OCI-M2 (cell line): ENCODE data around the gene FPR2.

Experiments
- DNase-seq: peaks from one replicate; lab custom pipeline; 2025; ENCODE audit not compliant: unreplicated experiment; lab: John Stamatoyannopoulos, UW

Gene FPR2

DNA sequence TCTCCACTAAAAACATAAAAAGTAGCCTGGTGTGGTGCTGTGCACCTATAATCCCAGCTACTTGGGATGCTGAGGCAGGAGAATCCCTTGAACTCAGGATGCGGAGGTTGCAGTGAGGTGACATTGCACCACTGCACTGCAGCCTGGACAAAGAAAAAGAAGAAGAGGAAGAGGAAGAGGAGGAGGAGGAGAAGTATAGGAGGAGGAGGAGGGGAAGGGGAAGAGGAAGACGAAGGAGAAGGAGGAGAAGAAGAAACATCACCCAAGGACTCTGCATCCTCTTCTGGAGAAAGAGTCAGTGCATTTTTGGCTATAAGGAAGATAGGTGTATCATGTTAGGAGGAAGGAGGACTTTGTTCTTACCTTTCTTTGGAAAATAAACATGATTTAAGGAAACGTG, 21.0 kb downstream of the FPR2 start:
- no peak for DNase-seq

DNA sequence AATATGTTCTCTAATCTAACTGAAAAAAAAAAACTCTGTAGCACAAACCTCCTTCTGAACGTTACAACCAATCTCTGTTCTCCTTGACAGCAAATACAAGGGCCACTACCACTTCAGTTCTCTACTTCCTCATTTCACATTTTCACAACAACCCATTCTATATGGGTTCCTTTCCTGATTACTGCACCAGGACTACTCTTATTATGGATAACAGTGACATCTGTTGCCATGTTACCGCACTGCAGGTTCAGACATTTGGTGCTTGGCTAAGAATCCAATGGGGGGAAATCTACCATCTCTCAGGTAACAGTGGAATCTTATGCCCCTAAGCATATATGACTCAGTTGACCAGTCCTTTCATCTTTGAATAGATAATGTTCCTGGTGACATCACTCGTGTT, 22.4 kb downstream of the FPR2 start:
- DNase-seq = no peak

DNA sequence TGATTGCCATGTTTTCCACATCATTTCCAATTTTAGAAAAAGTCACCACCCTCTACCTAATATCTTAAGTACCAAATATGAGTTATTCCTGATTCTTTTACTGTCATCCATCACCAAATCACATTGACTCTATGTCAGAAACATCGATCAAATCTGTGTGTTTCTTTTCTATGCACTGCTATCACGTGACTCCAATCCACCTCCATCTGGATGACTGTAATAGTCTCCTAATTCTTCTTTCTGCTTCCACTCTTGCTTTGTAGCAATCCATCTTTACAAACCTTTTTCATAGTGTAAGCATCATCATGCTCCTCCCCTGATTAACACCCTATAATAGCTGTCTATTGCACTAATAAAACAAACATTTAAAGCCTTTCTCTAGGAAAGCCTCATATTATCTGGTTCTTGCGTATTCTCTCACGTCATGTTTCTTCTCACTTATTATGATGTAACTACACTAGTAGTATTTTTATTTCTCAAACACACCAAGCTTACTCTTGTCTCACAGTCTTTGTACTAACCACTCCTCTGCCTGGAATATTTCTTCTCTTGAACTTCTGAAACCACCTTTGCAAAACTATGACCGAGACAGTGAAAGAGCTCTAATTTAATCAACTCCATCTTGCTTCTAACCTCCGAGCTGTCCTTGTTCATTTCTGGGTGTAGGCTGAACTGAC, 23.3 kb downstream of the FPR2 start:
- no peak for DNase-seq

DNA sequence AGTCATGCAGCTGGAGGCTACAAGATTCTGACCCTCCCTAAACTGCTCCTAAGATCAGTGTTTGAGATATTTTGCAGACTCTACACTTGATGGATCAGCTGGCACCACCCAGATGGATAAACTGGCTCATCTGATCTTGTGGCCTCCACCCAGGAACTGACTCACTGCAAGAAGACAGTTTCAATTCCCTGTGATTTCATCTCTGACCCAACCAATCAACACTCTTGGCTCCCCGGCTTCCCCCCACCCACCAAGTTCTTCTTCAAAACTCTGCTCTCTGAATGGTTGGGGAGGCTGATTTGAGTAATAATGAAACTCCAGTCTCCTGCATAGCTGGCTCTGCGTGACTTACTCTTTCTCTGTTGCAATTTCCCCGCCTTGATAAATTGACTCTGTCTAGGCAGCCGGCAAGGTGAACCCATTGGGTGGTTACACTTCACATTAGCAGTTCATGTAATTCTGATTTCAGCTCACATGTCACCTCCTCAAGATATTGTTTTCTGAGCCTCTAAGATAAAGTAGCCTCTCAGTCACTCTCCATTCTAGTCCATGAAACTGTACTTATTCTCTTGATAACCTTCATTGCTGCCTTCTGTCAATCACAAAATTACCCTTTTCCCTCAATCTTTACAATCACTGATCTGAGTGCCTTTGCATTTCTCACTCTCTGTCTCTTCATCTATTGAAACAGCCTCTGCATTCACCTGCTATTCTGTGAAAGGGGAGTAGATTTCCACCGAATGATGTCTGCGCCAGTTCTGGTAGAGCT, 24.1 kb downstream of the FPR2 start:
- DNase-seq = no peak

DNA sequence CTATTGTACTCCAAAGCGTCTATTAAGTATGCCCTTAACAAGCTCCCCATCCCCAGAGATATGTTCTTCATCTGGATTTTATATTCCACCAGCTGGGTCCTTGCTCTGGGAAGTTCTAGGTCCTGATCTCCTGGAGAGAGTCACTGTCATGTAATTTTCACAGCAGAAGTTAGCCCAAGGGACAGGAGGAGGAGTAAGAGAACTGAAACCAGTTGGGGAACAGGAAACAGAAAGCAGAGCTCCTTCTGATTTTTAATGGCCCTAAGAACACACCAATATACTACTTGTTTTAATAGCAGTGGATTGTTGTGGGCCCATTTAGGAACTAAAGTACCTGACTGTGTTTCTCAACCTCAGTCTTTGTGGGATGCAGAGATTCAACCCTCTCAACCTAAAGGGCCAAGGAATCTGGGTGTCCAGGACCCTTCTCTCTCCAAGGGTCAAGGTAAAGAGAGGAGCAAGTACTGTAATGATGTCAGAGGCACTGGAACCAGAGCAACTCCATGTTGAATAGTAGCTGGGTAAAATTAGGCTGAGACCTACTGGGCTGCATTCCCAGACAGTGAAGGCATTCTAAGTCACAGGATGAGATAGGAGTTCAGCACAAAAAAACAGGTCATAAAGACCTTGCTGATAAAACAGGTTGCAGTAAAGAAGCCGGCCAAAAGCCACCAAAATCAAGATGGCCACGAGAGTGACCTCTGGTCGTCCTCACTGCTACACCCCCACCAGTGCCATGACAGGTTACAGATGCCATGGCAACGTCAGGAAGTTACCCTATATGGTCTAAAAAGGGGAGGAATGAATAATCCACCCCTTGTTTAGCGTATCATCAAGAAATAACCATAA, 25.9 kb downstream of the FPR2 start:
- no peak for DNase-seq

DNA sequence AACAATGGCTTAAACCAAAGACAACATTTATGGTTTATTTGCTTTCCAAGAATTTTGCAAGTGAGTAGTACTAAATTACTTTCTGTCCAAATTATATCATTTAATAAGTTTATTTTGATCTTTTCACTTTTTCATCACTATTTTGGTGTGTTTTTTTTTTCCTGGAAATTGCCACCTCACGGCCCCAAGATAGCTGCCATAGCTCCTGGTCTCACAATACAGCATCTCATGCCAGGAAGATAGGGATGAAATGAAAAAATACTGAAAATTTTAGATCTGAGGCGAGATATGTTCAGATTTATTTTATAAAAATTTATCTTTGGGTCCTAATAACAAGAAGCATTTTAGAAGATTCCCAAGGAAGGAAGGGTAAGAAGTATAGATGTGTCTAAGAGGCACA, 27.0 kb downstream of the FPR2 start:
- DNase-seq = no peak

DNA sequence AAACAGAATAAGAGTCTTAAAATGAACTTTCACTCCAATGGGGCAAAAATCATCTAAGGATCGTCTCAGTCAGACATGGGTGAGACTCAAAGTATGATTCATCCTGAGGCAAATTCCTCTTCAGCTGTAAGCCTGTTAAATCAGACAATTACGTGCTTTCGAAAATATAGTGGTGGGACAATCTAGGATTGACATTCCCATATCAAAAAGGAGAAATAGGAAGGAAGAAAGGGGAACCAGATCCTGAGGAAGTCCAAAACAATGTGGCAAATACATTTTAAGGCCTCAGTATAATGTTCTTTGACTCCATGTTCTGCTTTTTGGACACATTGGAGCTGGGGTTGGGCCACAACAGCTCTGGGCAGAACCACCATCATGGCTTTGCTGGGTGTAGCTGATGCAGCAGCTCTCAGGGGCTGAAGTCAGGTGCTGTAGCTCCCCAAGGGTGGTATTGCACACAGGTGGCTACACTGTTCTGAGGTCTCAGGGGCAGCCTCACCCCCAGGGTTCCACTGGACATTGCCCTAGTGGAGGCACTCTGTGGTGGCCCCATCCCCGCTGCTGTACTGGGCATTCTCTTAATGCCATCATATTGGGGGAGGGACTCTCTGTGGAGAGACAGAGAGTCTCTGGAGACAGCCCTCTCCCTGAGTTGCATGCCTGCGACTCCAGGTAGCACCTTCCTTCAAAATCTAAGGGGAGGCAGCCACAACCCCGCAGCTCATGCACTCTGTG, 28.2 kb downstream of the FPR2 start:
- no peak for DNase-seq

DNA sequence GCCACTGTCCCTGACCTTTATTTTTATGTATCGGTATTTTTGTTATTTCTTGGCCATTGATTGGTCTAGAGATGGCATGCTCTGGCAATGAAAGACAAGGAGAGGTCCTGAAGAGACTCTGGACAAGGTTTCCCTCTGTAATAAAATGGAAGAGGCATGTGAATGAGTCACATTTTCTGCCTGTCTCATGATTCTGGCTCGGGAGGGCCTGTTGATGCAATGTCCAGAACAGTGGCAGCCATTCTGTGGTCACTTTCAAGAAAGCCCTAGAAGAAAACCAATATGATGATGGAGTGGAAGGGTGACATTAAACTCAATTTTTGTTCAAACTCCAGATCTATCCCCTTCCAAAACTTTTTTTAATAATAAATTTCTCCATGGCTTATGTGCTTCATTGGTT, 32.0 kb downstream of the FPR2 start:
- no peak for DNase-seq

DNA sequence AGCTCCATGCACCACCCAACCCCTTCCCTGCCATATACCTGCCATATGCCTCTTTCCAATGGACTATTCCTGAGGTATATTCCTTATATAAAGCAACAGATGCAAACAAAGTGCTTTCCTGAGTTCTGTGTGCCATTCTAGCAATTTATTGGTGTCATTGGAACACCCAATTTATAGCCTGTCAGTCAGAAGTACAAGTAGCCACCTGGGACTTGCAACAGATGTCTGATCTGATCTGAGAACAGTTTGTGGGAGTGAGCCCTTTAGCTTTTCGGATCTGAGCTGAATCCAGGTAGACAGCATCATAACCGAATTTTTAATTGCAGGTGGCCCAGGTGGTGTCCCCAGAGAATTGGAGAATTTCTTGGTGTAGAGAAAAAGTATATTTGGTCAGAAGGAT, 33.0 kb downstream of the FPR2 start:
- DNase-seq = no peak

DNA sequence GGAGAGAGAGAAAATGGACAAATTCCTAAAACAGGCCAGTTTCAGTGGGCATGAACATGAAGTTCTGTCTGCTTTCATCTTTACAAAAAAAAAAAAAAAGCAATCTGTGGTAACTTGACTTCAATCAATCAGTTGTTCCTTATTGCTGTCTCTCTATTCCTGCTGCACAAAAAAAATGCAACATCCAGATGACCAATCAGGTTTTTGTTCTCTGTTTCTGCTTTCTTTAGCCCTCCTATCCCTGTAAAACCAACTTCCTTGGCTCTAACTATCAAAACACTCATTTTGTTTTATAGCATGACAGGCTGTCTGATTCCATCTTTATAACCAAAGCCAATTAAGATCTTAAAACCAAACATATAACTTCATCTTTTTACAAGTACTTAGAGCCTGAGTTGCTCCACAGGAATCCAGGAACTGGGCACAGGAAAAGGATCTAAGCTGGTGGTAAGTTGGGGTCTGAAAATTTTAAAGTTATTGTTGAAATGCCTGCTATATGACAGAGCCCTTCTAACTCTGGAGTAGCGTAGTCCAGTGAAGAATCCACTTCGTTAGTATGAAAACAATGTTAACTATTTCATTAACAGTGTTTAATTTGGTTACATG, 34.0 kb downstream of the FPR2 start, which contains the start of gene FPR3:
Gene FPR3 (plus strand): TSS at position 273 of the 606 bp plus-strand sequence. CDS start 28,592 bp downstream, outside the sequence.
- no peak for DNase-seq

DNA sequence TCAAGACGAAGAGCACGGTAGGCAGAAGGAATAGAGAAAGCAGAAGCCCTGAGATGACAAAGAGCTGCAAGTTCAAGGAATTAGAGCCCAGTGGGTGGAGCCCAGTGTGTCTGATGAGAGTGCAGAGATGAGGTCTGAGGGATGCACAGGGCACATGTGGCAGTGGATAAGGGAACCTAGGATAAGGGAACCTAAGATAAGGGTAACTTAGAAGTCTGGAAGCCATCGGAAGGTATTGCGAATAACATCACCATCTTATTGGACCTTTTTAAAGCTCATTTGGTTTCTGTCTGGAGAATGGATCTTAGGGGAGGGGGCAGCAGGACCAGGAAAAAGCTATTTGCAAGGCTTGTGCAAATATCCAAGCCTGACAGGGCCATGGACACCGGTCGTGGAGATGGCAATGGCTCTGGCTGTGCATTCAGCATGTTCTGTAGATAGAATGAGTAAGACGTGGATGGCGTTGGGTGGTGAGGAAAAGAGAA, 35.3 kb downstream of the FPR2 start:
- DNase-seq = no peak

DNA sequence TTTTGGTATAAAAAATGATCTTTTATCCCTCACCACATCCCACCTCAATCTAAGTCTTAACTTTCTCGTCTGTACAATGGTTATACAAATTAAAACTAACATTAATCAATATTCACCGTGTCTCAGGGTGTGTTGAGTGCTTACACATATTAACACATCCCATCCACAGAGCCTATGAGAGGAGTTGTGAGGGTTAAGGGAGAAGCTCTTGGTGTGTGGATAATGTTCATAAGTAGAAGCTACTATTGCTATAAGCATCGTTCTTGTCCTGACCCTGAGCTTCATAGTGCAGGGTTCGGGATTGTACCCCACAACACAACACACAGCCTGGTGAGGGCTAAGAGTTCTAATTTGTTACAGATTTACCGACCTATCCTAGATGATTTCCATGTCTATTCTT, 36.5 kb downstream of the FPR2 start:
- DNase-seq = no peak

DNA sequence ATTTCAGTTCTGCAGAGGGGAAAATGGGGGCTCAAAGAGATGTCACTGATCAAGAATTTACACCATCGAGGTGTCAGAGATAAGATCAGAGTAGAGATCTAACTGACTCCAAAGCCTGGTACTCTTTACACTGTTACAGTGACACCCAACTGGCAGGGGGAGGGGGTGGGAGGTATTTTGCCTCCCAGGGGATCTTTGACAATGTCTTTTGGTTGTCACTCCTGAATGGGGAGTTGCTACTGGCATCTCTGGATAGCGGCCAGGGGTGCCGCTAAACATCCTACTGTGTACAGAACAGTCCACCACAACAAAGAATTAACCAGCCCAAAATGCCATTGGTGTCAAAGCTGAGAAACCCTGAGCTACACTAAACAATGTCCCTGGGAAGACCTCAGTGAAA, 37.1 kb downstream of the FPR2 start:
- DNase-seq = no peak

DNA sequence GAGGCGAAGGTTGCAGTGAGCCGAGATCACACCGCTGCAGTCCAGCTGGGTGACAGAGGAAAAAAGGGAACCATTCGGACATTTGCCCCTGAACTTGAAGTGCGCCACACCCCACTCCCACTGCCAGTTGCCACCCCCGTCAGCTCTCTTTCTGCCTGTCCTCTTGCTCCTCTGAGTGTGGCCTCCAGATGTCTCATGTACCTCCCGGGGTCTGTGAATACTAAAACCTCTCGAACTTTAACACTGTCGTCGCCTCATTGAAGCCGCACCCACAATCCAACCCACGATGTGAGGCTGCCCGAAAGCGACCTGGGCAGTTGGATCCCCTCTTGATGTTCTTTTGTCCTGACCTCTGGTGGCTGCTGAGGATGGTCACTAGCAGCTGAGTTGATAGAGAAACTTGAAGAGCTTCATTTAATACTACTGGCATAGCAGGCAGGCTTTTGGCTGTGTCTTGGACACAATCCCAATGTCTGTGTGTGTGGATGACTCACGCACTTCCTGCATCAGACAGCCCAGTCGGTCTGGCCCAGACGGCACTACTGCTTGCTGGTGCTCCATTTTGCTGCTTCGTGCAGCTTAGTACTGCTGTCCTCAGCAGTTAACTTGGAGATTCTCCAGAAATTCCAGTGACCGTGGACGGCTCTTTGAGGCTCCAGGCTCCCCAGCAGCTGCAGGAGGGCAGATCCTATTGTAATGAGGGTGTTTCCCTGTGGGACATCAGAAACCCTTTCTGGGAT, 38.2 kb downstream of the FPR2 start:
- DNase-seq = no peak

DNA sequence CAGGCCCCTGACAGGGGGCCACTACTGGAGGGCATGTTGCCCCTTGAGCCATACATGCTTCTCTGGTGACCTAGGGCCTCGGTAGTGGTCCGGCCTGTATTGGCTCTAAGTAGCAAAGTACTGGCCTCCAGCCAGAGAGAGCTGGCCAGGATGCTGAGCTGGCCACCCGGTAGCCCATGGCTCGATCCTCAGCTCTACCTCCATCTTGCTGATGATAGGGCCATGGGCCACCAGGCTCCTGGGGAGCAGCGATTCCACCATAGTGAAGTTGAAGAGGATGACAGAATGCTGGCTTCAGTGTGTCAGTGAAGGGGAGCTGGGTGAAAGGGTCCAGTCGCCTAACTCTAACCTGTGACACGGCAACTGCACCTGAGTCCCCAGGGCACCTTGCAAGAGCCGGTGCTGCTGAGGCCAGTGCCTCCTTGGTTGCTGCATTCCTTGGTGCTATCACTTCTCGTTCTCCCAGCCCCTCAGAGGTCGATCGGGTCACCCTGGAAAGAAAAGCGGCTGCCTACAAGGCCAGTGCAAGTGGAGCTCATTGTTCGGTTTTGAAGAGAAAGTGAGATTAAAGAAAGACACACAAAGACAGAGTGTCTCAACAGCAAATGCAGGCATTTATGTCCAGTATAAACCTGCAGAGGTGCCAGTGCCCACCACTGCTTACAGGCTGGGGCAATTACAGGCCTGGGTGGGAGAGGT, 38.9 kb downstream of the FPR2 start:
- no peak for DNase-seq

DNA sequence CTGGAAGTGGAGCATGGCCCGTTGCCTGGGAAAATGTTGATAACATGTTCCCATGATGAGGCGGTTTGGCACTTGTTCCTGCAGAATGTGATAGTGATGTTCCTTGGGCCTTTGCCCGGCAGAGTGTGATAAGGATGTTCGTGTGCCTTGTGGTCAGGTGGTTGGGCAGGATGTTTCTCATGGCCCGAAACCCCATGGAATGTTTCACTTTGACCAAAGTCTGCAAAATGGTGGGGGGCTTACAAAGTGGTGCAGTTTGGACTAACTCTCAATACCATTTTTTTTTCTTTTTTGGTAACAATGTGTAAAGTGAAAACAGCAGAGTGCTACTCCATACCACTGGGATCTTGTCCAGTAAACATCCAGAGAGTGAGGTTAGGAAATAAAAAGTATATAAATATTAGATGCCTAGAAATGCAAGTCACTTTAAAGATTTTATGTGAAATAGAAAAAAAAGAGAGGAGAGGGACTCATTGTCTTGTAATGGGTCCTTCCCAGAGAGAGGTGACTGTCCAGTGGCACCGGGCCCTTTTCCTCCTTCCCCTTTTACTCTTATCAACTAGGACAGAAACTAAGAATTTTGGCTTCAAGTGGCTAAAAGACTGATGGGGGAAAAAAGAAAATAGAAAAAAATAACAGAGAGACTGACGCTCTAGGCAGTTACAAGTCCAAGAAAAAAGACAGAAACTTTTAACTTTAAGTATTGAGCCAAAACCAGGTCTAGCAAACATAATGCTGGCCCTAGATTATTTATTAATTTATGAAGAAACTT, 39.7 kb downstream of the FPR2 start:
- DNase-seq = peak; percentile 69

DNA sequence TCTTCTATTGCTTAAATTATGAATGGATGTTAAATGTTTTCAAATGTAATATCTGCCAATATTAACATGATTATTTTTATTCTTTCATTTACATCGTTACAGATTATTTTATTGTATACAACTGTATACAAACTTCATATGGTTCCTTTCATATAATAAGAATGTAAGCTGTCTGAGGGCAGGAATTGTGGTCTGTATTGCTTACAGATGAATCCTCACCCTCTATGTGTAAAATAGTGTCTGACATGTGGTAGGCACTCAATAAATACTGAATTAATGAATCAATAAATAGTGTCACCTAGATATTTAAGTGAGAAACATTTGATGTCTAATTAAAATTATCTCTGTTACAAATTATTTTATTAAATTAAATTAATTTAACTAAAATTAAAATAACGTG, 41.8 kb downstream of the FPR2 start:
- no peak for DNase-seq

DNA sequence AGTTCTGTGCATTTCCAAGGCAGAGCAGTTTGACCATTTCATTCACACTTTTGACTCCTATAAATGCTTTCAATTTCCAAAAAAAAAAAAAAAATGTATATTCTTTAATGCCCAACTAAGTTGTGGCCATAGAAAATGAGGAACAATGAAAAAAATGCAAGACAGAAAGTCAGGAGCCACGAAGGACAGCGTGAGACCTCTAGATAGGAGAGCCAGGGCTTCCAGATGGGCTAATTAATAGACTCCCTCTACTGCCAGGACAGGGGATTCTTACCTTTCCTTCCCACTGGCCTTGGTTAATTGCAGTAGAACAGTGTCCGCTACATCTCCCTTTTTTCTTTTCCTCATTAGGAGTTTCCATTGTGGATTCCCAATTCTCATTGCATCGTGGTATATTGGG, 42.5 kb downstream of the FPR2 start:
- no peak for DNase-seq
